ENCODE data around the gene MARK3. TPM values are rescaled to one million over a fixed set of nuclear protein-coding genes. Genes with fewer than 3 reads are reported as not detected.
A peak's percentile ranks its signal among the peaks of the same experiment; 100 is the strongest.

Gene MARK3
- total RNA-seq, 1 donor from 2014 or later = 138 TPM

DNA sequence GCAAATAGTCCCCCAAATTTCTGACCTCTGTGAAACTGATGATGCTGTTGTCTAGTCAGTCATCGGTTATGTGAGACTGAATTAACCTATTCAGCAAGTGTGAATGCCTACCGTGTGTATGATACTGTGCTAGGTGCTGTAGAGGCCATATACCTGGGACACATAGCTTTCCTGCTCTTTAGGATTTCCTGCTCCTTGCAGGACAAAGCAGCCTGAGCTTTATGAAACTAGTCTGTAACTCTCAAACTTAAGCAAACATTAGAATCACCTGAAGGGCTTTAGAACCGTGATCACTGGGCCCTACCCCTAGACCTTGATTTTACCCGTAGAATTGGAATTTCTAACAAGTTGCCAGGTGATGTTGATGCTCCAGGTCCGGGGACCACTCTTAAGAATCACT is 6.9 kb downstream of the MARK3 start:
- Mint-ChIP-seq H3K27ac (no peak overlapping the region), H3K4me3 (ENCODE audit: low read depth) (no peak overlapping the region), H3K4me1 (ENCODE audit: low read depth) (peaks cover 41% of the 10 kb centered on the region), H3K9me3 (ENCODE audit: low read depth) (no peaks in the 10 kb centered on the region), H3K27me3 (no peaks in the 10 kb centered on the region), H3K36me3 (ENCODE audit: insufficient read depth) (no peaks in the 10 kb centered on the region)
- no peak for DNase-seq (ENCODE audit: low spot score, unreplicated experiment)
- TF ChIP-seq, protein P1, sequence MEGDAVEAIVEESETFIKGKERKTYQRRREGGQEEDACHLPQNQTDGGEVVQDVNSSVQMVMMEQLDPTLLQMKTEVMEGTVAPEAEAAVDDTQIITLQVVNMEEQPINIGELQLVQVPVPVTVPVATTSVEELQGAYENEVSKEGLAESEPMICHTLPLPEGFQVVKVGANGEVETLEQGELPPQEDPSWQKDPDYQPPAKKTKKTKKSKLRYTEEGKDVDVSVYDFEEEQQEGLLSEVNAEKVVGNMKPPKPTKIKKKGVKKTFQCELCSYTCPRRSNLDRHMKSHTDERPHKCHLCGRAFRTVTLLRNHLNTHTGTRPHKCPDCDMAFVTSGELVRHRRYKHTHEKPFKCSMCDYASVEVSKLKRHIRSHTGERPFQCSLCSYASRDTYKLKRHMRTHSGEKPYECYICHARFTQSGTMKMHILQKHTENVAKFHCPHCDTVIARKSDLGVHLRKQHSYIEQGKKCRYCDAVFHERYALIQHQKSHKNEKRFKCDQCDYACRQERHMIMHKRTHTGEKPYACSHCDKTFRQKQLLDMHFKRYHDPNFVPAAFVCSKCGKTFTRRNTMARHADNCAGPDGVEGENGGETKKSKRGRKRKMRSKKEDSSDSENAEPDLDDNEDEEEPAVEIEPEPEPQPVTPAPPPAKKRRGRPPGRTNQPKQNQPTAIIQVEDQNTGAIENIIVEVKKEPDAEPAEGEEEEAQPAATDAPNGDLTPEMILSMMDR (IDR thresholded peaks at IDR 0.05; ENCODE audit: unreplicated experiment) = no peak

DNA sequence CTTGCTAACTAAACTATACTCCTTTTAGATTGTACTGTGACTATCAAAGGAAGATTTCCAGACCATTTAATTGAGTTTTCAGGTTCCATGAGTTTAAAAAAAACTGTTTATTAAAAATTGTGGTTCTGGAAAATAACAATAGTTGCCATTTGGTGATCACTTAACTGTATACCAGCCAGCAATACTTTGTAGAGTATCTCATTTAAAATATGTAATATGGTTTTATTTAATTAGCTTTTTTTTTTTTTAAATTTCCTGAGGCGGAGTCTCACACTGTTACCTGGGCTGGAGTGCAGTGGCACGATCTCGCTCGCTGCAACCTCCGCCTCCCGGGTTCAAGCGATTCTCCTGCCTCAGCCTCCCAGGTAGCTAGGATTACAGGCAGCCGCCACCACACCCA is 7.4 kb downstream of the MARK3 start:
- Mint-ChIP-seq H3K27me3 (no peaks in the 10 kb centered on the region), H3K4me1 (ENCODE audit: low read depth) (peaks cover 40% of the 10 kb centered on the region), H3K9me3 (ENCODE audit: low read depth) (no peaks in the 10 kb centered on the region), H3K27ac (no peak overlapping the region), H3K36me3 (ENCODE audit: insufficient read depth) (no peaks in the 10 kb centered on the region), H3K4me3 (ENCODE audit: low read depth) (no peak overlapping the region)
- no peak for DNase-seq (ENCODE audit: low spot score, unreplicated experiment)
- TF ChIP-seq, protein P1 (IDR thresholded peaks at IDR 0.05; ENCODE audit: unreplicated experiment) = no peak

DNA sequence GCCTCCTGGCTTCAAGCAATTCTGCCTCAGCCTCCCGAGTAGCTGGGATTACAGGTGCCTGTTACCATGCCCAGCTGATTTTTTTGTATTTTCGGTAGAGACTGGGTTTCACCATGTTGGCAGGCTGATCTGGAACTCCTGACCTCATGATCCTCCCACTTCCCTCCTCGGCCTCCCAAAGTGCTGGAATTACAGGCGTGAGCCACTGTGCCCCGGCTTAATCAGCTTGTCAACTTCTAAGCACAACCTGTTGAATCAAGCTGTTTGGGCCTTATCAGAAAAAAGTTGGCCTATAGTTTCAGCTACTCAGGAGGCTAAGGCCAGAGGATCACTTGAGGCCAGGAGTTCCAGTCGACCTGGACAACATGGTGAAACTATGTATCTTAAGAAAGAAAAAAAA is 7.9 kb downstream of the MARK3 start:
- no peak overlapping the region for H3K4me3 Mint-ChIP-seq (ENCODE audit: low read depth)
- no peak for DNase-seq (ENCODE audit: low spot score, unreplicated experiment)
- TF ChIP-seq, protein P1 (IDR thresholded peaks at IDR 0.05; ENCODE audit: unreplicated experiment) = no peak
- H3K36me3 Mint-ChIP-seq (ENCODE audit: insufficient read depth) = no peaks in the 10 kb centered on the region
- H3K27ac Mint-ChIP-seq = peak overlapping the region; percentile 24
- peaks cover 38% of the 10 kb centered on the region for H3K4me1 Mint-ChIP-seq (ENCODE audit: low read depth)
- no peaks in the 10 kb centered on the region for H3K27me3 Mint-ChIP-seq
- no peaks in the 10 kb centered on the region for H3K9me3 Mint-ChIP-seq (ENCODE audit: low read depth)

DNA sequence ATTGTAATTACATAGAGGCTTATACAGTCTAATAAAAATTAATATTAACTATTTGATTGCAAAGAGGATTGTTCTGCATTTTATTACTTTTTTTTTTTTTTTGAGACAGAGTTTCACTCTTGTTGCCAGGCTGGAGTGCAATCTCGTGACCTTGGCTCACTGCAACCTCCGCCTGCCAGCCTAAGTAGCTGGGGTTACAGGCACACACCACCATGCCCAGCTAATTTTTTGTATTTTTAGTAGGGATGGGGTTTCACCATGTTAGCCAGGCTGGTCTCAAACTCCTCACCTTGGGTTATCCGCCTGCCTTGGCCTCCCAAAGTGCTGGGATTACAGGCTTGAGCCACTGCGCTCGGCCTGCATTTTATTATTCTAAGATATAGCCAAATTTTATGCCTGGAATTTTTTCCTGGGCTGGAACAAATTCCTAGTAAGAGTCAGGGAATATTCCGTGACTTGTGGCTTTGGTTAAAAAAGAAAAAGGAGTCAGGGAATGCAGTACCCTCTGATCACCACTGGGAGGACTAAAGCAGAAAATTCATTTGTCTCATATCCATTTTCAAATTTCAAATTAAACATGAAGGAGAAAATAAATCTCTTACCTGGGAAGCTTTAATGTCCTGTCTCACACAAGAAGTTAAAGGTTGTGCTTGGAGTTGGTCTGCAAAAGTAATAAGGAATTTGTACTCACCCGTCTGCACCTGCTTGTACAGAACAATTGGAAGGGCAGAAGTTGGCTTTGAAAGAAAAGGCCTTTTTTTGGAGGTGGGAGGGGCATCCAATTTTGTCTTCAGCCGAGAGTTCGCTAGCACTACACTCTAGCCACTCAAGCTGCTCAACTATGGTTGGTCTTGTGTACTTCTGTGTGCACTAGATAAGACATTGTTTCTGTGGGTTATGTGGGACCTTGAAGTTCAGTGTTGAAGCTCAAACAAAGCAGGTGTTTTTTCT is 8.7 kb downstream of the MARK3 start:
- Mint-ChIP-seq H3K4me3 (ENCODE audit: low read depth) (peak overlapping the region; percentile 1), H3K27me3 (no peaks in the 10 kb centered on the region), H3K27ac (peak overlapping the region; percentile 33), H3K36me3 (ENCODE audit: insufficient read depth) (no peaks in the 10 kb centered on the region), H3K9me3 (ENCODE audit: low read depth) (no peaks in the 10 kb centered on the region), H3K4me1 (ENCODE audit: low read depth) (peaks cover 37% of the 10 kb centered on the region)
- TF ChIP-seq, protein P1 (IDR thresholded peaks at IDR 0.05; ENCODE audit: unreplicated experiment) = peak; percentile 81
- DNase-seq (ENCODE audit: low spot score, unreplicated experiment) = no peak

DNA sequence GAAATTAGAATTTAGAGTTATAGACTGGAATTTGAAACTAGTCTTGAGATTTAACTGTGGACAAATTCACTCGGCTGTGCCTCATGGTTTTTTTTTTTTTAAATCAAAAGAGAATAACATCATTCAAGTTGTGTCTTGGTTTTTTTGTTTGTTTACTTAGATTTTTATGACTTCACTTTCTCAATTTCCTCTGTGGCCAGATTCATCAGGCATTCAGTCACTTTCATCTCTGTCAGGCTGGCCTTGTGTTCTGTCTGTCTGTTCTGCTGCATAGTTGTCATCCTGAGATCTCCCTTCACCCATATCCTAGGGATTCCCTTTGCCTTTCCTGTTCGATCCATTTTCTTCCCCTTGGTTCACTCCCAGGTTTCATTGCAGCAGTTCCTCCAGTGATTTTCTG is 10.0 kb downstream of the MARK3 start:
- Mint-ChIP-seq H3K36me3 (ENCODE audit: insufficient read depth) (no peaks in the 10 kb centered on the region), H3K27me3 (no peaks in the 10 kb centered on the region), H3K27ac (peak overlapping the region; percentile 46), H3K9me3 (ENCODE audit: low read depth) (no peaks in the 10 kb centered on the region), H3K4me3 (ENCODE audit: low read depth) (no peak overlapping the region), H3K4me1 (ENCODE audit: low read depth) (peaks cover 37% of the 10 kb centered on the region)
- no peak for DNase-seq (ENCODE audit: low spot score, unreplicated experiment)
- TF ChIP-seq, protein P1 (IDR thresholded peaks at IDR 0.05; ENCODE audit: unreplicated experiment) = no peak
